GM12801 (cell line): ENCODE results near the gene XPNPEP1.

ENCODE experiments used
- TF ChIP-seq, protein P1 (sequence below): IDR thresholded peaks from one replicate; pipeline ENCODE4 v1.5.1; 2011; ENCODE audit warnings: control low read depth; ENCODE audit not compliant: insufficient read length; ENCODE audit errors: extremely low read depth

The XPNPEP1 gene

DNA sequence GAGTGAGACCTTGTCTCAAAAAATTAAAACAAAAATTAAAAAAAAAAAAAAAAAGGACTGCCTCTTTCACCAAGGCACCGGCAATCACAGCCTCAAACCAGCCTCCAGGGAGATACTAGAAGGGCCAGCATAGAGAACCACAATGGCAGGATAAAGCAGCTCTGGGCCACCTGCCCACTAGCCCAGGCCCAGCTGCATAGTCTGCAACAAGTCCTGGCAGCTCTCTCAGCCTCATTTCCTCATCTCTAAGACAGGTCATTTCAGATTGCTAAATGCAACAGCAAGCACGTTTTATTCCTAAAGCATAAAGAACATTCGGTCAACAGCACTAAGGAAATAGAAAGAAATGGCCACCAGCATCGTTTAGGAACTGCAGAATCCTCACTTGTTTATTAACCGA lies 28.8 kb downstream of the XPNPEP1 start:
- TF ChIP-seq, protein P1, sequence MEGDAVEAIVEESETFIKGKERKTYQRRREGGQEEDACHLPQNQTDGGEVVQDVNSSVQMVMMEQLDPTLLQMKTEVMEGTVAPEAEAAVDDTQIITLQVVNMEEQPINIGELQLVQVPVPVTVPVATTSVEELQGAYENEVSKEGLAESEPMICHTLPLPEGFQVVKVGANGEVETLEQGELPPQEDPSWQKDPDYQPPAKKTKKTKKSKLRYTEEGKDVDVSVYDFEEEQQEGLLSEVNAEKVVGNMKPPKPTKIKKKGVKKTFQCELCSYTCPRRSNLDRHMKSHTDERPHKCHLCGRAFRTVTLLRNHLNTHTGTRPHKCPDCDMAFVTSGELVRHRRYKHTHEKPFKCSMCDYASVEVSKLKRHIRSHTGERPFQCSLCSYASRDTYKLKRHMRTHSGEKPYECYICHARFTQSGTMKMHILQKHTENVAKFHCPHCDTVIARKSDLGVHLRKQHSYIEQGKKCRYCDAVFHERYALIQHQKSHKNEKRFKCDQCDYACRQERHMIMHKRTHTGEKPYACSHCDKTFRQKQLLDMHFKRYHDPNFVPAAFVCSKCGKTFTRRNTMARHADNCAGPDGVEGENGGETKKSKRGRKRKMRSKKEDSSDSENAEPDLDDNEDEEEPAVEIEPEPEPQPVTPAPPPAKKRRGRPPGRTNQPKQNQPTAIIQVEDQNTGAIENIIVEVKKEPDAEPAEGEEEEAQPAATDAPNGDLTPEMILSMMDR = no peak

DNA sequence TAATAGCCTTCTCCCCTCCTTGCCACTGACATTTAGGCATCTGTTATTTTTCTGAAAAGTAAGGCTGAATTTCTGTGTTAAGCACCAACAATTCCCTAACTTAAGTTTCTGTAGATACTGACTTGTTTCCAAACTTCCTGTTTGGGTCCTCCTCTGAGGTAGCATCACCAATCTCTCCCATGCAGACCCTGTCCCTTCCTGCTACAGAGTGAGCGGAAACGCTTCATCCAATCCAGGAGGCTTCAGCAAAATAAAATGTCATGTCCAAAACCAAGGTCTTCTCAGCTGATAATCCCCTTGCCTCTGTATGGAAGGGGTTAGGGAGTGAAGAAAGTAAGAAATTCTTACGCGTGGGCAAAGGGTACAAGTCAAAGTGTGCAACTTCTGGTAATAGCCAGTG lies 29.9 kb downstream of the XPNPEP1 start:
- TF ChIP-seq, protein P1 = no peak

DNA sequence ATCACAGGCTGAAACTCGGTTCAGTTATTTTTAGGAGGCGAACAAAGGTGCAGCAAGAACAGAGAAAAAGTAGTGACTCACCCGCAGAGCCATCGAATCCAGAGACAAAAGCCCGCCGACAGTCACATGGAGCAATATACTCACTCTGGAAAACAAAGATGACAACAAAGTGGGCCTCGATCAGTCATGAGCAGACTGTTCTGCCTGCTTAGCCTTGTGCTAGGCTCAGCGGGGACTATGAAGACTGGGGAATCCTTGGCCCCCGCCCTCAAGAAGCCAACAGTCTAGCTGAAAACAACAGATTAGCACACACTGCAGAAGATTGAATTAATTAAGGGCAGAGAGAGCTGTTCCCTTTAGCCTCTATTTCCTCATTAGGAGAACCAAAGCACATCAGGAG lies 30.4 kb downstream of the XPNPEP1 start:
- TF ChIP-seq, protein P1 = no peak

DNA sequence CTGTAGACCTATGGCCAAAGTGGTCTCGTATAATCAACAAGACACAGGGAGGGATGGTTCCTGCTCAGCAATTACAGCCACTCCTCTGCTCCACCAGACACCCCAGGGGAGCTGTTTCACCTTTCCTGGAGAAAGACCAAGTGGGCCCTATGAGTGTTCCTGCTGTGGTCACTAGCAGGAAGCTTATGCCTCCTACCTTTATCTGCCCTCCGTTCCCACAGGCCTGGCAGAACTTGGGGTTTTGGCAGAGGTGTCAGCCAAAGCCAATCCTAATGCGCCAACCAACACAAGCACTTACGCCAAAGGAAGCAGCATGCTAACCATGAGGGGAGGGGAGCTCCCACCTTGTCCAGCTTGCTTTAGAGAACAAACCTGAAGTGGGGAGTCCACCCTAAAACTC lies 31.2 kb downstream of the XPNPEP1 start:
- TF ChIP-seq, protein P1 = no peak

DNA sequence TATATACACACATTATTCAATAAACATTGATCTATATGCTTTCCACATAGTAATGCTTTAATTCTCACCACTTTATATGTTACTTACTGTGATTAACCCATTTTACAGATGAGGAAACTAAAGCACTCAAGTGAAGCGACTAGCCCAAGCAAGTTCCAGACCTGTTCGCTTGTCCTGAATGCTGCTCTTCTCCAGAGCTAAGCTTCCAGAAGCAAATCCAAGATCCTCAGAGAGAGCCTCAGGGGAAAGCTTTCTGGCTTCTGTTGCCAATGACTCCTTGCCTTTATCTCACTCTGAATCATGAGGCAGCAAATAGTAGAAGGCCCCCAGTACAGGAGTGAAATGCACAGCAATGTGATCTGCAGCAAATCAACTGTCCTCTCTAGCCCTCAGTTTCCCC lies 32.2 kb downstream of the XPNPEP1 start:
- TF ChIP-seq, protein P1 = no peak

DNA sequence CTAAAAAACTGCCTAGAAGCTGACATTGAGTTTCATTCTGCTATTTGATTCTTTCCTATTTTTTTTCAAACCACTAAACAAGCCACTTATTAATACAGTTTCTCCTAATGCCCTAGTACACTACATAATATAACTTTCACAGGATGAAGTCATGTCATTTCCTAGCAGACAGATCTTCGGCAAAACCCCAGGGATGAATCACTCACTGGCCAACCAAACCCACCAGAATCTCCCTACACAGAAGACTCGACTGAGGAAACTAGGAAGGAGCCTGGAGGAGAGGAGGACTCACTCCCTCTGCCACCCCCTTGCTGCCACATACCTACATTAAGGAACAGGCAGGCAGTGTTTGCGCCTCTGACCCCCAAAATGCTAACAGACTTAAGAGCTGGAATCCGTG lies 33.4 kb downstream of the XPNPEP1 start:
- TF ChIP-seq, protein P1 = no peak

DNA sequence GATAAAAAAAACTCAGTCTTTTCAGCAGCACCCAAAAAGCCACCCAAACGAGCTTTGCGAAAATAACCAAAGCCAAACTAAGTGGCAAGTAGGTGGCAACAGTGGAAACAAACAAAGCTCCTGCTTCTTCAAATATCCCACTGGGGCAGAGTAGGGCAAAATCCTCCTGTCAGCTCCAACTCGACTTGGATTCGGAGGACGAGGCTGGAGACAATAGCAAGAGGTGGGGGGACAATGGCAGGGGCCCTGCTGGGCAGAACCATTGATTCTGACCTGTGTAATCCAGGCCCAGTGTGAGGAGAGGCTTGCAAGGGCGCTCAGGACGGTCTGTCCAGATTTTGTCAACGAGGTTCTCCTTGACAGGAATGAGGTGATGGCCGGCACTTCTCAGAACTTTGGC lies 35.5 kb downstream of the XPNPEP1 start:
- TF ChIP-seq, protein P1 = no peak

DNA sequence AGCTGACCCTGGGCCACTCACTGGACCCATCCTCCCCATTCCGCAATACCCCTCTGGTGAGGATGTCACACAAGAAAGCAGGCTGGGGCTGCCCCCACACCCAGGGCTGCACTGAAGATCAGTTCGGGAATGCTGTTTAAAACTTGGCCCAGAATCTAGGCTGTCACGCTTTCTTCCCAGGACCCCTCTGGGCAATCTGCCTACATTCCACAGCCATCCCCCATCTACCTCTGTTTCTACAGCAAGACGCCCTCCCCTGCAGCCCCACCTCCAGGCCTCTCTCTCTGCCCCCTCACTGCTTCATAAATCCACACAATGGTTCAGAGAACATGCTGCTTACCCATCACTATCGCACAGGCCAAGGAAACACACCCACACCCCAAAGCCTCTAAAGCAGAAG lies 36.1 kb downstream of the XPNPEP1 start:
- TF ChIP-seq, protein P1 = no peak
